ENCODE measurements around the gene ZNF80.
"Not testable (repeated sequence)": the region's sequence is repeated elsewhere in the genome, so short reads cannot be mapped to it uniquely, and the experiment has no call there.

The ZNF80 gene

GRCh38 chr3:114237478-114237877 lies at the start of gene ZNF80:
Gene ZNF80, minus strand, starts transcription at chr3:114237578. Its CDS starts 504 bp downstream, at chr3:114237074.
- DNase-seq = not testable (repeated sequence)

- no peak for DNase-seq
Measured at GRCh38 chr3:114286266-114286665, 48.9 kb upstream of the ZNF80 start.

GRCh38 chr3:114285648-114286230 lies 48.4 kb upstream of the ZNF80 start:
- DNase-seq = no peak

- DNase-seq = no peak
Measured at GRCh38 chr3:114284644-114285043, 47.3 kb upstream of the ZNF80 start.

- DNase-seq = not testable (repeated sequence)
Measured at GRCh38 chr3:114276856-114277255, 39.5 kb upstream of the ZNF80 start.

- DNase-seq = no peak
Measured at GRCh38 chr3:114274929-114275328, 37.6 kb upstream of the ZNF80 start.

- no peak for DNase-seq
Measured at GRCh38 chr3:114272271-114272670, 34.9 kb upstream of the ZNF80 start.

- no peak for DNase-seq
Measured at GRCh38 chr3:114270019-114270418, 32.6 kb upstream of the ZNF80 start.

- no peak for DNase-seq
Measured at GRCh38 chr3:114260152-114260551, 22.8 kb upstream of the ZNF80 start.

GRCh38 chr3:114259566-114259965 lies 22.2 kb upstream of the ZNF80 start:
- no peak for DNase-seq

GRCh38 chr3:114253505-114253904 lies 16.1 kb upstream of the ZNF80 start:
- no peak for DNase-seq

- DNase-seq = no peak
Measured at GRCh38 chr3:114252954-114253353, 15.6 kb upstream of the ZNF80 start.

- no peak for DNase-seq
Measured at GRCh38 chr3:114242947-114243346, 5.6 kb upstream of the ZNF80 start.

GRCh38 chr3:114241262-114241661 lies 3.9 kb upstream of the ZNF80 start:
- no peak for DNase-seq

GRCh38 chr3:114238146-114238785 lies 888 bp upstream of the ZNF80 start:
- DNase-seq = not testable (repeated sequence)

GRCh38 chr3:114235431-114235830 lies 1.9 kb downstream of the ZNF80 start:
- DNase-seq = no peak

- DNase-seq = no peak
Measured at GRCh38 chr3:114234745-114235144, 2.6 kb downstream of the ZNF80 start.

GRCh38 chr3:114231616-114232015 lies 5.8 kb downstream of the ZNF80 start:
- DNase-seq = no peak

- no peak for DNase-seq
Measured at GRCh38 chr3:114227076-114227475, 10.3 kb downstream of the ZNF80 start.

GRCh38 chr3:114226313-114226712 lies 11.1 kb downstream of the ZNF80 start:
- no peak for DNase-seq

- DNase-seq = no peak
Measured at GRCh38 chr3:114223143-114223542, 14.2 kb downstream of the ZNF80 start.

- DNase-seq = no peak
Measured at GRCh38 chr3:114221881-114222264, 15.5 kb downstream of the ZNF80 start.

GRCh38 chr3:114221165-114221880 lies 16.1 kb downstream of the ZNF80 start:
- no peak for DNase-seq

- DNase-seq = no peak
Measured at GRCh38 chr3:114219741-114220140, 17.6 kb downstream of the ZNF80 start.
